Stimulated activated CD4-positive, alpha-beta T cell treated with anti-CD3 and anti-CD28 coated beads, Interleukin-4, amount 100 ng/mL, for 1 hour (primary cell): ENCODE results near the gene RAB41.
"Not testable (repeated sequence)": the region's sequence is repeated elsewhere in the genome, so short reads cannot be mapped to it uniquely, and the experiment has no call there.

Source experiments
- DNase-seq: peaks from one replicate; pipeline ENCODE4 v3.0.0-alpha.2; 2020

The RAB41 gene

DNA sequence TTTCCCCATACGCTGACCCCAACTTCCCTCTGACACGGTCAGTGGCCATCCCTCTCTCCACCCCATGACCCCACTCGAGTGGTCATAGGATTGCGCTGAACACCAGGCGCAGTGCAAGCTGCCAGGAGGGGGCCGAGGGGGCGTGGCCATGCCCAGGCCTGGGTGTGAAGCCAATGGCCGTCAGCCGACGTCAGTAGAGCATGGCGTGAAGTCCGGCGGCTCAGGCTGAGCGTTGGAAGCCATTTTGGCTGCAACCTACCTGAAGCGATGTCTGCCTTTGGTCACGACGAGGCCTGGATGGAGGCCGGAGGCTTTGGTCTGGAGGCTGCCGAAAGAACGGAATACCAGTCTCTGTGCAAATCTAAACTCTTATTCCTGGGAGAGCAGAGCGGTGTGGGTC lies at the start of gene RAB41:
Gene RAB41 (plus strand): TSS at position 222 of the 400 bp plus-strand sequence. CDS start 46 bp downstream, at position 268.
- DNase-seq, result no peak

GRCh38 chrX:70234355-70234754 lies 47.6 kb upstream of the RAB41 start, which contains the start of gene AWAT1:
Gene AWAT1, plus strand, starts transcription at chrX:70234655. Its CDS starts 41 bp downstream, at chrX:70234696.
- no peak for DNase-seq

DNA sequence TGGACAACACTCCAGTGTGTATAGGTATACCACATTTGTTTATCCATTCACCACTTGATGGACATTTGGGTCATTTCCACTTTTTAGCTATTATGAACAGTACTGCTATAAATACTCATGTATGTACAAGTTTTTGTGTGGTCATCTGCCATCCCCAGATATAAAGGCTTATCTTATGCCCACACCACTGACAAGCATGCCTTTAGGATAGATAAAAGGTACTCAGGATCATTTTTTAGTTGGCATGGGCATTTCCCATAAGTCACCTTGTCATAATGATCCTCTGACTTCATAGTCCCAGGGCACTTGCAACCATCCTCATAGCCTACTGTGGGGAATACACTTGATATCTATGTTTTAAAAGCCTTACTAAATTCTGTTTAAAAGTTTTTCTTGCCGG lies 41.2 kb upstream of the RAB41 start:
- DNase-seq, result no peak

GRCh38 chrX:70241501-70241900 lies 40.5 kb upstream of the RAB41 start:
- DNase-seq, result no peak

DNA sequence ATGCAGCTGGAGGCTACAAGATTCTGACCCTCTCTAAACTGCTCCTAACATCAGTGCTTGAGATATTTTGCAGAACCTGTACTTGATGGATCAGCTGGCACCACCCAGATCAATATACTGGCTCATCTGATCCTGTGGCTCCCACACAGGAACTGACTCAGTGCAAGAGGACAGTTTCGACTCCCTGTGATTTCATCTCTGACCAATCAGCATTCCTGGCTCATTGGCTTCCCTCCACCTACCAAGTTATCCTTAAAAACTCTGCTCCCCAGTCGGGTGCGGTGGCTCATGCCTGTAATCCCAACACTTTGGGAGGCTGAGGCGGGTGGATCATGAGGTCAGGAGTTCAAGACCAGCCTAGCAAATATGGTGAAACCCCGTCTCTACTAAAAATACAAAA lies 38.4 kb upstream of the RAB41 start:
- not testable (repeated sequence) for DNase-seq

- DNase-seq, result no peak
These were observed 37.1 kb upstream of the RAB41 start for GRCh38 chrX:70244881-70245280.

DNA sequence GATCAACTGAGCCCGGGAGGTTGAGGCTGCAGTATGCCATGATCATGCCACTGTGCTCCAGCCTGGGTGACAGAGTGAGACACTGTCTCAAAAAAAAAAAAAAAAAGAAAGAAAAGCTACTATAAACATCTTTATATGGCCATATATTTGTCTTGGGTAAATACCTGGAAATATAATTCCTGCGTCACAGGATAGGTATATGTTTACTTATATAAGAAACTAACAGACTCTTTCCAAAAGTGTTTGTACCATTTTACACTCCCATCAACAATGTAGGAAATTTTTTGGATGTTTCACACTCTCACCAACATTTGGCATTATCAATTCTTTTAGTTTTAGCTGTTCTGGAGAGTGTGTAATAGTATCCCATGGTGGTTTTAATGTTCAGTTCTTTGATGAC lies 34.7 kb upstream of the RAB41 start:
- no peak for DNase-seq

- no peak for DNase-seq
These were observed 29.5 kb upstream of the RAB41 start for GRCh38 chrX:70252491-70252890.

GRCh38 chrX:70253377-70254062 lies 28.5 kb upstream of the RAB41 start:
- DNase-seq, result no peak

DNA sequence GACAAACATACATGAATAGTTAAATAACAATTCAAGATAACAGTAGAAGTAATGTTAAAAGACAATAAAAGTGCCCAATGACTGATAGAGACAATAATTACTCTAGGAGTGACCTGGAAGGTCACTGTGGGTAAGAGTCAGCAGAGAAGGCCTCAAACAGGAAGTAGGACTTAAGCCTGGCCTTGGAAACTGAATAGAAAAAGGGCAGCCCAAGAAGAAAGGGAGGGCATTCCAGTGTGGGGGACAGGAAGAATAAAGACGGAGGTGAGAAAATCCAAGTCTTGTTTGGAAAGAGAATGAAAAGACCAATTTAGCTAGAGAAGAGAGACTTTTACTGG lies 27.9 kb upstream of the RAB41 start:
- no peak for DNase-seq

GRCh38 chrX:70254909-70255308 lies 27.1 kb upstream of the RAB41 start:
- DNase-seq, result no peak

DNA sequence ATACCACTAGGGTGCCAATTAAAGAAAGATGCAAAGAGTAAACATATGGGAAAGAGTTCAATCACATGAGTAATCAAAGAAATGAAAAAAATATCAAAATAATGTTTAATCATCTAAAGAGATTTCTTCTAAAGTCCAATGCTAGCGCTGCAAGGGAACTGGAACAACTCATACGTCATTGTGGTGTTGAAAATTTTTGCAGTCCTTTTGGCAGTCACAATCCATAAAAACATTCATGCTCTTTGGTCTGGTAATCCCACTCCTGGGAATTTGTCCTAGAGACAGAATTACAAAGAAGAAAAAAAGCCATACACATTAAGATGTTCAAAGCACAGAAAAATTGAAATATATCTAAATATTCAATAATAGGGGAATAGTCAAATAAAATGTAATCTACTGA lies 26.5 kb upstream of the RAB41 start:
- DNase-seq, result no peak

DNA sequence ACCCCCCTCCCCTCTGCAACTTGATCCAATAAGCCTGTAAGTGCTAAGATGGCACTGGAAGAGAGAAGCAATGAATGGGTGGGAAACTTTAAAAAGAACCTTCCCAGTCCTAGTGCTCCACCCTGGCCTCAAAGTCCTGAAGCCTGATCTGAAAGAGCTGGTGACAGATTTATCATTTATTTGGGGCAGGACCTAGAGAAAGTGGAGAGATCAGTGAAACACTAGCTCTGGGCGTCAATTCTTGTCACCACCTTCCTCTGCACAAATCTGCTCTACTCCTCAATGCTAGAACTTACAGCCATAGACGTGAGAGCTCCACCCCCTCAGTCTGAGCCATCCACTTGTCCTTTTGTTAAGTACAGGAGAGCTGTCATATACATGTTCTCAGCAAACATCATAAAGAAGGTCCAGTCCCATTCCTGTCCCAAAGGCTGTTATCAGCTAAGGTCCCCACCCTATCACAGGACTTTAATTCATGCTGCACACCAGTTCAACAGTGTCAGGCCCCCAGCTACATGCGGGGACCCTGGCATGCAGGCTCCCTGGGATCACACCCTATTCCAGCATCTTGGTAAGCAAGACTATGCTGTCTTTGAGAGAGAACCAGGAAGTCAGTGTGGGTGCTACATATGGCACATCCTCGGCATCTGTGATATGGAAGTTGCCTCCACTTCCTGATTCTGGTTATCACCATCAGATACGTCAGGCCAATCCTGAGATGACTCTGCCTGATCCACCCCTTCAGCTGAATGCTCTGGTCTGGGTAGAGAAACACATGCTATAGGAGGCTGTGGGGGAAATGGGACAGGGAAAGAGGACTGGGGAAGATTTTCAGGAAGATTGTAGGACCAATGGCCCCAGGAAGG lies 24.3 kb upstream of the RAB41 start:
- no peak for DNase-seq

GRCh38 chrX:70260104-70260503 lies 21.9 kb upstream of the RAB41 start, which contains the start of gene P2RY4:
Gene P2RY4, minus strand, starts transcription at chrX:70260204. Its CDS starts 580 bp downstream, at chrX:70259624.
- no peak for DNase-seq

DNA sequence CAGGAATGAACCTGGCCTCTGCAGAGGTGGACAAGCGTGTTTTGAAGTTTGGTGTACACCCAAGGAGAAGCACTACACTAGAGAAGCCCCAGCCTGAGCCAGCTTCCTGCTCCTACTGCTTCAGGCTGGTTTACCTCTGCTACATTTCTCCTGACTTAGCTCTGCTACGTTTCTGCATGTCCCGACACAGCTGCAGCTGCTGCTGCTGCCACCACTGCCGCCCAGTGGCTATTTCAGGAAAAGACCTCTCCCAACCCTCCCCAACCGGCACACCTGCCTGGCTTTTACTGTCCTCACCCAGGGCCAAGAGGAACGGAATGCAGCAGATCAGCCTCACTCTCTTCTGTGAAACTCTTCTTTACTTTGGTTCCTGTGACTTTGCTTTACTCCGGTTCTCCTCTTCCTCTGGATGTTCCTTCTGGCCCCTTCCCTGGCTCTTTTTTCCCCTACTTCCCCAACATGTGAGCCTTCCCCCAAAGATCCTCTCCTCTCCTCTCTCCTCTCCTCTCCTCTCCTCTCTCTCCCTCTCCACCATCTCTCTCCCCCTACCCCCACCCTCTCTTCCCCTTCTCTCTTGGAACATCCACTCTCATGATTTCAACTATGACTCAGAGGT lies 18.9 kb upstream of the RAB41 start:
- peak; percentile 15 for DNase-seq

DNA sequence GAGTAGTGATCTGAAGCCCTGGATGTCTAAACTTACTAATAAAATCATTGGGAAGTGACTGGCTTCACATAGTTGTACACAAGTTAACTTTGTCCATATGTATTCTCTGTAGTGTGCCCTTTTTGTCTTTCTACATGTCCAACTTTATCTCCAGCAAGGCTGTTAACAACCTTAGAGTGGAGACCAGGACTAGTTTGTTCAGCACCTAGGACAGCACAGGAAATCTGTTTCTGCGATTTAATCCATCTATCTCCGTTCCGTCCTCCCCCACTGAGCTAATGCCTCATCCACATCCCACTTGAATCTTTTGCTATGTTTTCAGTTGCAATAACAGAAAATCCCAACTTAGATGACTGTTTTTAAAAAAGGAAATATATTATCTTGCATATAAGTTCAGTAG lies 17.2 kb upstream of the RAB41 start:
- DNase-seq, result no peak

DNA sequence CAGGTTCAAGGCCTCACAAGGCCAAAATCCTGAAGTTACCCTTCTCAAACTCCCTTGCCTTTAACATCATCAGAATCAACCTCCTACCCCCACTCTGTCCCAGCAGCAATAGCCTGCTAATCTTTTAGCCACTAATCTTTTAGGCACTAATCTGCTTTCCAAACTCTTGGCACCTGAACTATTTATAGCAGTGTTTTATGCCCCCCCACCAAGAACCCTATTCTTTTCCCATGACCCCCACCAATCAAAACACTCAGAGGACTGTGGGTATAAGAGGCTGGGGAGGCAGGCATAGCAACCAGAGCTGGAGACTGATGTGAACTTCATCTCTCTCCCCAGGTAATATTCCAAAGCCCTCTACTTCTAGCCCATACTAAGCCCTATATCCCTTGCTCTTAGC lies 13.9 kb upstream of the RAB41 start, which contains the start of gene ARR3:
Gene ARR3 (plus strand): TSS at position 301 of the 400 bp plus-strand sequence. CDS start 1,052 bp downstream, outside the sequence.
- no peak for DNase-seq

GRCh38 chrX:70274029-70274428 lies 7.9 kb upstream of the RAB41 start:
- not testable (repeated sequence) for DNase-seq

DNA sequence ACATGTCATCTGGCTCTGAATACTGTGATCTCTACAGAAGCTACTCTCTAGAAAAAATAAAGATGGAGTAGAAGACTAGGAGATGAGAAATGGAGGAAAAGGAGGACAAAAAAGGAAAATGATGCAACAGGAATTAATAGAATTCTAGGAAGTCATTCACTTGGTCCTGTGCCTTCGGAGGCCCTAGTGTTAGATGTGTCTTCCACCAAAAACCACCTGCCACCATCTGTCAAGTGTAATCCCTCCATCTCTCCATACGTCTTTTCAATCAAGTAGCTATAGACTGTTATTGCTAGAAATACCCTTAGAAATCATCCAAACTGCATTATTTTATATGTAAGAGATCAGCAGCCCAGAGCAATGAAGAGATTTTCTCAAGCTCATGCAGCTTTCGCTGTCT lies 2.9 kb upstream of the RAB41 start:
- DNase-seq, result no peak

DNA sequence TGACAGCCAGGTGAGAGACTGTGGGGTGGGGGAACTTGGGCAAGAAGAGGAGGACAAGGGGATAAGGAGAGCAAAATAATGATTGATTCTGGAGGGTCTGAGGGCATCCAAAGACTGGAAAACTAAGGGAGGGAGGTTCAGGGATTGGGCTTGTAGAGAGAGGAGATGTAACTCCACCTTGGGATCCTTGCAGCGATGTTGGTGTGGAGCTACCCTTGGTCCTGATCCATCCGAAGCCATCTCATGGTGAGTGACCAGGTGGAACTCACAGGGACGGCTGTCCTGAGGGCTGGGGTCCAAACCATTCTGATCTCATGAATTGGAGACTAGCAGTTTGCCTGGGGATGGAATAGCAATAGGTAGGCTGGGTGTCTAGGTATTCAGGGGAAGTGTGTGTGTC lies 1.4 kb upstream of the RAB41 start:
- DNase-seq, result no peak

- DNase-seq, result no peak
These were observed 7.3 kb downstream of the RAB41 start for GRCh38 chrX:70289168-70289792.

DNA sequence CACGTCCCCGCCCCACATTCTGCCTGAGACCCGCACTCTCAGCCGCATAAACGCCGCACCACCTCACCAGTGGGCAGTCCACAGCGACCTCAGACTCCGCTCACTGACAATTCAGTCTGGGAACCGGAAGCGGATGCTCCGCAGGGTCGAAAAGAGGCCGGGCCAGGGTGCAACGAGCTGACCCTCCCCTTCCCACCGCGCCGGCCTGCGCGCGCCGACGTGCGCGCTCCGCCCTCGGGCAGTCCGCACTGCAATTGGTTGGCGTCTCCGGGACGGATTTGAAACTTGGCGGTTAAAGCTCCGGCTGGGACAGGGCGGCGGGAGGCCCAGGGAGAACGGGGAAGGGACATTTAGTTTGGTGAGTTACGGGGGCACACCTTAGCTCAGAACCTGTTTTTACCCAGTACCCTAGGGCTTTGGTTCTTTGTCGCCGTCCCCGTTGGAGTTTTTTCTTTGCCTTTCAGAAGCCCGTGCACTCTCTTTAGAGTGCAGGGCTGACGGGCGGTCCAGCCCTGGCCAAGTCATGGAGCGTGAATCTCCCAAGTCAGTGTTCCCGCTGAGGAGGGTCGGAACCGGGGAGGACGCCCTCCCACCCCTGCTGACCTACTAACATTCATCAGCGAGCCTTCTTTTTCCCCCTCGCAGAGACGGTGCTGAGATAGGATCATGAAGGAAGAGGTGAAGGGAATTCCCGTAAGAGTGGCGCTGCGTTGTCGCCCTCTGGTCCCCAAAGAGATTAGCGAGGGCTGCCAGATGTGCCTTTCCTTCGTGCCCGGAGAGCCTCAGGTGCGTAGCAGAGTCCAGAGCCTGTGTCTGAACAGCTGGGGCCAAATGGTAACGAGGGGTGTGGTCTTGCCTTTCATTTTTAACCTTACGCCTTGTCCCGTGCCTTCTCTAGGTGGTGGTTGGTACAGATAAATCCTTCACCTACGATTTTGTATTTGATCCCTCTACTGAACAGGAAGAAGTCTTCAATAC lies 8.1 kb downstream of the RAB41 start, which contains the start of the genes KIF4A and PDZD11:
Gene KIF4A (plus strand): TSS at position 312 of the 978 bp plus-strand sequence. CDS start 355 bp downstream, at position 667.
Gene PDZD11 (minus strand): TSS at position 135 of the 978 bp plus-strand sequence. CDS start 586 bp downstream, outside the sequence.
- peak; percentile 70 for DNase-seq
